MCF 10A (cell line): ENCODE measurements around the gene DNAH17. TPM values are rescaled to one million over a fixed set of nuclear protein-coding genes. Genes with fewer than 3 reads are reported as not detected.

ENCODE experiments used
- BruUV-seq: library from RNA; stranded (reverse); fragments of 400-500 nt; replicated peaks from 2 replicates; lab custom pipeline; 2021; lab: Mats Ljungman, UMichigan
- CTCF ChIA-PET: fragments of 300-600 bp; sonication (Branson Sonifier 250); formaldehyde crosslinking; extraction: SDS; loops from one replicate; lab custom pipeline; 2021; ENCODE audit warnings: antibody characterized with exemption, inconsistent platforms; lab: Yijun Ruan, JAX
- POLR2A ChIA-PET: fragments of 300-600, 350-650 bp; sonication (Branson Sonifier 250); formaldehyde crosslinking; extraction: SDS; loops from one replicate; lab custom pipeline; 2020; ENCODE audit warnings: antibody characterized with exemption, inconsistent platforms; lab: Yijun Ruan, JAX
- DNase-seq: peaks from one replicate; pipeline ENCODE4 v3.0.0-alpha.2; 2018; ENCODE audit not compliant: unreplicated experiment
- H3K27ac Mint-ChIP-seq: one replicate; pipeline ENCODE4 v1.8.0; 2022; ENCODE audit warnings: mild to moderate bottlenecking, low read depth, mixed read lengths; ENCODE audit not compliant: unreplicated experiment
- H3K27me3 Mint-ChIP-seq: one replicate; pipeline ENCODE4 v1.8.0; 2022; ENCODE audit warnings: mixed read lengths; ENCODE audit not compliant: insufficient read depth, unreplicated experiment
- H3K36me3 Mint-ChIP-seq: one replicate; pipeline ENCODE4 v1.8.0; 2022; ENCODE audit warnings: mild to moderate bottlenecking, moderate library complexity, mixed read lengths; ENCODE audit not compliant: insufficient read depth, unreplicated experiment
- H3K4me1 Mint-ChIP-seq: one replicate; pipeline ENCODE4 v1.8.0; 2022; ENCODE audit warnings: mixed read lengths; ENCODE audit not compliant: insufficient read depth, unreplicated experiment
- H3K4me3 Mint-ChIP-seq: one replicate; pipeline ENCODE4 v1.8.0; 2022; ENCODE audit warnings: mild to moderate bottlenecking, moderate library complexity, mixed read lengths; ENCODE audit not compliant: unreplicated experiment
- H3K9me3 Mint-ChIP-seq: one replicate; pipeline ENCODE4 v1.8.0; 2022; ENCODE audit warnings: mixed read lengths; ENCODE audit not compliant: unreplicated experiment
- CTCF ChIP-seq: fragments of 200-600 bp; IDR thresholded peaks from one replicate; pipeline ENCODE4 v1.8.0; 2022; ENCODE audit warnings: antibody characterized with exemption, mild to moderate bottlenecking; ENCODE audit not compliant: unreplicated experiment
- intact Hi-C: fragments of 100-400 bp; cut with micrococcal nuclease; formaldehyde crosslinking; loops from 2 replicates; pipeline ENCODE4 v1.14.1; 2022
- total RNA-seq: library from RNA; stranded (reverse); gene quantifications from 2 replicates; pipeline ENCODE4 v1.2.3, GENCODE V29; 2022

The DNAH17 gene
- total RNA-seq, 1 experiment from 2014 or later, result not detected

- Mint-ChIP-seq H3K4me3 (no peak overlapping the region), H3K4me1 (peaks cover 38% of the 10 kb centered on the region)
- POLR2A ChIA-PET, result no interaction called here
Measured at GRCh38 chr17:78387977-78388941, 188.9 kb downstream of the DNAH17 start.

GRCh38 chr17:78384479-78385175, 192.6 kb downstream of the DNAH17 start:
- no peak for DNase-seq
- Mint-ChIP-seq H3K27me3 (no peaks in the 10 kb centered on the region), H3K36me3 (peaks cover 15% of the 10 kb centered on the region), H3K4me1 (peaks cover 55% of the 10 kb centered on the region), H3K4me3 (peak overlapping the region; percentile 25), H3K27ac (peak overlapping the region; percentile 77), H3K9me3 (no peaks in the 10 kb centered on the region)
- no peak for TF ChIP-seq CTCF
- ChIA-PET CTCF (interaction anchor here (0.6 to 1.6 kb wide), 4 partner anchors 8 to 40 kb away, joined by 3 to 5 read pairs (median 3); no protein-coding TSS in a partner anchor), POLR2A (interaction anchor here (0.7 to 2.4 kb wide), 8 partner anchors 9 to 70 kb away, joined by 3 to 12 read pairs (median 4); no protein-coding TSS in a partner anchor)
- BruUV-seq, result no TSS peak
- intact Hi-C loops, result no loop called here

More at GRCh38 chr17:78387977-78388941, 188.9 kb downstream of the DNAH17 start:
- TF ChIP-seq CTCF, result no peak
- Mint-ChIP-seq H3K27me3 (no peaks in the 10 kb centered on the region), H3K9me3 (no peaks in the 10 kb centered on the region), H3K36me3 (peaks cover 8% of the 10 kb centered on the region), H3K27ac (no peak overlapping the region)
- DNase-seq, result no peak
- CTCF ChIA-PET, result interaction anchor here (1.4 kb wide), 1 partner anchor 34 kb away, joined by 4 read pairs; no protein-coding TSS in a partner anchor
- intact Hi-C loops, result no loop called here
- BruUV-seq, result no TSS peak

GRCh38 chr17:78383725-78384471, 193.3 kb downstream of the DNAH17 start:
- no peaks in the 10 kb centered on the region for H3K27me3 Mint-ChIP-seq
- H3K9me3 Mint-ChIP-seq, result no peaks in the 10 kb centered on the region
- peaks cover 22% of the 10 kb centered on the region for H3K36me3 Mint-ChIP-seq
- peak overlapping the region; percentile 77 for H3K27ac Mint-ChIP-seq
- POLR2A ChIA-PET, result interaction anchor here (0.7 to 2.4 kb wide), 12 partner anchors 8 to 70 kb away, joined by 3 to 12 read pairs (median 4); no protein-coding TSS in a partner anchor
- intact Hi-C loops, result no loop called here
- peak; percentile 97 for DNase-seq
- no peak for TF ChIP-seq CTCF
- H3K4me1 Mint-ChIP-seq, result peaks cover 59% of the 10 kb centered on the region
- H3K4me3 Mint-ChIP-seq, result peak overlapping the region; percentile 25
- CTCF ChIA-PET, result interaction anchor here (0.6 to 1.6 kb wide), 4 partner anchors 9 to 38 kb away, joined by 3 to 5 read pairs (median 4); no protein-coding TSS in a partner anchor
- no TSS peak for BruUV-seq
